Activated CD4-positive, alpha-beta T cell treated with anti-CD3 and anti-CD28 coated beads, Interleukin-2, amount 10 ng/mL, durations not matched to agents 7 days and 5 days (primary cell): ENCODE results near the gene NRL. TPM values are rescaled to one million over a fixed set of nuclear protein-coding genes. Genes with fewer than 3 reads are reported as not detected.
"Not testable (repeated sequence)": the region's sequence is repeated elsewhere in the genome, so short reads cannot be mapped to it uniquely, and the experiment has no call there.

Experiments
- CTCF ChIA-PET: fragments of 350-600 bp; sonication (Branson Sonifier 250); formaldehyde crosslinking; loops from one replicate; lab custom pipeline; 2021; ENCODE audit warnings: antibody characterized with exemption; lab: Charles Lee
- POLR2A ChIA-PET: fragments of 350-600 bp; sonication (Branson Sonifier 250); formaldehyde crosslinking; loops from one replicate; lab custom pipeline; 2021; ENCODE audit warnings: antibody characterized with exemption; lab: Charles Lee
- DNase-seq: peaks from one replicate; pipeline ENCODE4 v3.0.0-alpha.2; 2020
- H3K27ac Mint-ChIP-seq: one replicate; pipeline ENCODE4 v1.8.0; 2021; ENCODE audit warnings: mild to moderate bottlenecking, moderate library complexity, mixed read lengths
- H3K27me3 Mint-ChIP-seq: one replicate; pipeline ENCODE4 v1.8.0; 2021; ENCODE audit warnings: mixed read lengths
- H3K36me3 Mint-ChIP-seq: one replicate; pipeline ENCODE4 v1.8.0; 2021; ENCODE audit warnings: low read depth, mixed read lengths
- H3K4me1 Mint-ChIP-seq: one replicate; pipeline ENCODE4 v1.8.0; 2021; ENCODE audit warnings: mixed read lengths
- H3K4me3 Mint-ChIP-seq: one replicate; pipeline ENCODE4 v1.8.0; 2021; ENCODE audit warnings: mild to moderate bottlenecking, moderate library complexity, mixed read lengths
- H3K9me3 Mint-ChIP-seq: one replicate; pipeline ENCODE4 v1.8.0; 2021; ENCODE audit warnings: mixed read lengths
- total RNA-seq, 2 experiments: library from RNA; stranded (reverse); gene quantifications; one replicate each; pipeline ENCODE4 v1.2.3, GENCODE V29; 2021

NRL gene
- total RNA-seq, 2 experiments from 2014 or later = 3.1 to 3.3 TPM

DNA sequence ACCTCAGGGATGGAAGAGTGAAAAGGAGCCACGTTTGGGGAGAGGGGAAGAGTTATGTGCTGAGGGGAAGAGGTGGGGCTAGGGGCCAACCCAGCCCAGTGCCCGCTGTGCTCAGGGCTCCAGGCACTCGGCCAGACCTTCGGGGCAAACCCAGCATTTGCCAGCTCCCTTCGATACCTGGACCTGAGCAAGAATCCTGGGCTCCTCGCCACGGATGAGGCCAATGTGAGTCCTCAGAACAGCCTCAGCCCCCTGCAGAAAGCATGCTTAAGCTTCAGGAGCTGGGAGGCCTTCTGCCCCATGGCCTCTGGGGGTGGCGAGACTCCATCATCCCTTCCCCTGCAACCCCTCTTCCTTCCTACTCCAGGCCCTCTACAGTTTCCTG is 58.0 kb downstream of the NRL start:
- no peaks in the 10 kb centered on the region for H3K36me3 Mint-ChIP-seq
- ChIA-PET CTCF (interaction anchor here (0.8 to 1.1 kb wide), 3 partner anchors 11 to 105 kb away, joined by 3 read pairs; partner anchors contain the start of gene IRF9), POLR2A (interaction anchor here (1.0 kb wide), 1 partner anchor 52 kb away, joined by 4 read pairs; no protein-coding TSS in a partner anchor)
- peaks cover 19% of the 10 kb centered on the region for H3K27me3 Mint-ChIP-seq
- no peaks in the 10 kb centered on the region for H3K9me3 Mint-ChIP-seq
- peaks cover 18% of the 10 kb centered on the region for H3K4me1 Mint-ChIP-seq
- DNase-seq = no peak
- H3K27ac Mint-ChIP-seq = no peak overlapping the region
- no peak overlapping the region for H3K4me3 Mint-ChIP-seq

DNA sequence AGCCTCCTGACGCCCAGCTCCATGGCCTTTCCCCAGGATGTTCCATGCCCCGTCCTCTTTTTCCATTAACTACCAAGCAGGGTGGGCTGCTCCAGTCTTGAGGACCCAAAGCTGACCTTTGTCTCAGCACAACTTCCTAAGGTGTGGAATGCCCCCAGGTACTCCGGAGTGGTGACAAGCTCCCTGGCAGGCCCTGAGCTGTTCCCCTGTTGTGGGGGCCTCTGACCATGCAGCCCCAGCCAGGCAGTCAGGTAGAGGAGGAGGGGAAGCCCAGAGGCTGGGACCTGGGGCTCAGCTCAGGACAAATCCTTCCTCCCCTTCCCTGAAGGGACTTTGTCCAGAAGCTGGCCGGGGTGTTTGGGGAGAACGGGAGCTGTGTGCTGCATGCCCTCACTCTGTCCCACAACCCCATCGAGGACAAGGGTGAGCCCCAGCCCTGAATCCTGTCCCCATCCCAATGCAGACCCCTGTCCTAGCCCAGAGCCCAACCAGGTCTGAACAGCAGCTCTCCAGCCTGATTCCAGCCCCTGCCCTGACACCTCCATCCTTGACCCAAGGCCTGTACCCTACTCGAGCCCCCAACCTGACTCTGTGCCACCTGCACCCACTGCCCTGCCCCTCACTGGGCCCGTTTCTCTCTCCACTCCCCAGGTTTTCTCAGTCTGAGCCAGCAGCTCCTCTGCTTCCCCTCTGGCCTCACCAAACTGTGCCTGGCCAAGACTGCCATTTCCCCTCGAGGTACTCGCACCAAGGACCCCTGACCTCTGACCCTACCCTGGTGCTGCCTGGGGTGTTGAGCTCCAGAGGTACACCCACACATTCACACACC is 58.6 kb downstream of the NRL start:
- H3K4me1 Mint-ChIP-seq = peaks cover 21% of the 10 kb centered on the region
- POLR2A ChIA-PET = interaction anchor here (0.6 kb wide), 1 partner anchor 70 kb away, joined by 3 read pairs; no protein-coding TSS in a partner anchor

DNA sequence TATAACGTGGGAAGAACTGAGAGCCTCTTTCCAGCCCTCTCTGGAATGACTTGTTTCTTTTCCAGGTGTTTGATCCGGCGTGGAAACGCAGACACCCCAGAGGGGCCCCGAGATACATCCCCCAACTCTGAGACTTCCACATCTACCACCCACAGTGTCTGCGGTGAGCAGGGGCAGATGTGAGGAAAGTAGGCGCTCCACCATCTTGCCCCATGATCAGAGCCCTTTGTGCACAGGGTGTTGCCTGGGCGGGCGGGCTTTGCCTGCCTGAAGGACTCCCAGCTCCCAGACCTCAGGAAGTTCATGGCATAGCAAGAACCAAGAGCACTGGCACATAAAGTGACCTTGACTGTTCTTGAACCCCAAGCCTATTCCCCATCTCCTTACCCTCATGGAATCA is 60.1 kb downstream of the NRL start:
- no peaks in the 10 kb centered on the region for H3K9me3 Mint-ChIP-seq

More for the DNA sequence above, 58.6 kb downstream of the NRL start:
- CTCF ChIA-PET = interaction anchor here (0.6 to 1.1 kb wide), 3 partner anchors 12 to 277 kb away, joined by 3 read pairs; partner anchors contain the start of gene IRF9
- H3K9me3 Mint-ChIP-seq = no peaks in the 10 kb centered on the region
- no peak overlapping the region for H3K4me3 Mint-ChIP-seq
- no peak overlapping the region for H3K27ac Mint-ChIP-seq
- H3K27me3 Mint-ChIP-seq = peaks cover 21% of the 10 kb centered on the region
- H3K36me3 Mint-ChIP-seq = no peaks in the 10 kb centered on the region
- no peak for DNase-seq

DNA sequence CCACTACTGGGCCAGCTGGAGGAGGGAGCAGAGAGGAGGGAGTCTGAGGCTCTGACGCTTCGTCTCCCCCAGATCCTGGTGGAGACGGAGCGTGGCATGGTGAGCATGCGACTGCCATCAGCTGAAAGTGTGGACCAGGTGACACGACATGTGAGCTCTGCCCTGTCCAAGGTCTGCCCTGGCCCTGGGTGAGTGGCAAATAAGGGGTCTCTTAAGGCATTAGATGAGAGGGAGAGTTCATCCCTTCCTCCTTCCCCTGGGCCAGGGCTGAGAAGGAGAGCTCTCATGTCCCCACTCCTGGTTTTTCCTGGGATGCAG is 60.5 kb downstream of the NRL start:
- CTCF ChIA-PET = interaction anchor here (1.1 to 1.6 kb wide), 3 partner anchors 11 to 107 kb away, joined by 3 to 5 read pairs (median 4); partner anchors contain the start of genes CPNE6 and IRF9

More for the DNA sequence above, 60.1 kb downstream of the NRL start:
- DNase-seq = no peak
- CTCF ChIA-PET = interaction anchor here (1.1 to 1.6 kb wide), 3 partner anchors 11 to 106 kb away, joined by 3 to 5 read pairs (median 4); partner anchors contain the start of genes CPNE6 and IRF9
- POLR2A ChIA-PET = no interaction called here
- no peak overlapping the region for H3K27ac Mint-ChIP-seq
- no peaks in the 10 kb centered on the region for H3K36me3 Mint-ChIP-seq
- H3K27me3 Mint-ChIP-seq = peaks cover 31% of the 10 kb centered on the region
- H3K4me1 Mint-ChIP-seq = peaks cover 23% of the 10 kb centered on the region
- no peak overlapping the region for H3K4me3 Mint-ChIP-seq

DNA sequence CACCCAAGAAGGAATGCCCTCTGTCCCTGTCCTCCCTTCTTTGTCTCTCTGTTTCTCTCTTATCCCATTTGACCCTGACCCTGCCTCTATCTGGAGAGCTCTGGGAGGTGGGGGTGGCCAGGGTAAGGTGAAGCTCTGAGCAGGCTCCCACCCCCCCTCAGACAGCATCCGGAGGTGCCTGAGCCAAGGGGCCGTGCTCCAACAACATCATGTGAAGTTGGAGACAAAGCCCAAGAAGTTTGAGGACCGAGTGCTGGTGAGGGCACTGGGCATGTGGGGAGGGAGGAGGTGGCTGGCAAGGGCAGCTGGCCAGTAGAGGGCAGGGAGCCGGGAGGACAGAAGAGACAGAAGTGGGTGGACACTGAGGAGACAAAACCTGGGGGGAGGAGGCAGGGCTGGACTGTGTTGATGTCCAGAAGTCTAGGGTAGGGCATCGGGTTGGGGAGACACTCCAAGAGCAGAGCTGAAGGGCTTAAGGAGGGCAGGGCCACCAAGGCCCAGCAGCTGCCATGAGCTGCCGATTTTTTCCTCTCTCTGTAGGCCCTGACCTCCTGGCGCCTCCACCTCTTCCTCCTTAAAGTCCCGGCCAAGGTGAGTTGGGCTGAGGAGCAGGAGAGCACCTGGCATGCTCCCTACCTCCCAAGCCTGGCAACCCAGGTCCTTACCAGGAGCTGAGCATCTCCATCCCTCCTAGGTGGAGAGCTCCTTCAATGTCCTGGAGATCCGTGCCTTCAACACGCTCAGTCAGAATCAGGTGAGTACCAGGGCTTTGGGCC is 61.0 kb downstream of the NRL start:
- no peak overlapping the region for H3K27ac Mint-ChIP-seq
- CTCF ChIA-PET = interaction anchor here (1.1 to 1.6 kb wide), 3 partner anchors 10 to 107 kb away, joined by 3 to 5 read pairs (median 4); partner anchors contain the start of genes CPNE6 and IRF9
- H3K4me3 Mint-ChIP-seq = peak overlapping the region; percentile 62
- POLR2A ChIA-PET = no interaction called here
- no peaks in the 10 kb centered on the region for H3K9me3 Mint-ChIP-seq
- no peak for DNase-seq
- peaks cover 33% of the 10 kb centered on the region for H3K27me3 Mint-ChIP-seq
- peaks cover 23% of the 10 kb centered on the region for H3K4me1 Mint-ChIP-seq
- no peaks in the 10 kb centered on the region for H3K36me3 Mint-ChIP-seq

More for the DNA sequence above, 60.5 kb downstream of the NRL start:
- no peaks in the 10 kb centered on the region for H3K36me3 Mint-ChIP-seq
- H3K27me3 Mint-ChIP-seq = peaks cover 31% of the 10 kb centered on the region
- H3K9me3 Mint-ChIP-seq = no peaks in the 10 kb centered on the region
- no peak for DNase-seq
- POLR2A ChIA-PET = no interaction called here
- no peak overlapping the region for H3K27ac Mint-ChIP-seq
- peaks cover 23% of the 10 kb centered on the region for H3K4me1 Mint-ChIP-seq
- no peak overlapping the region for H3K4me3 Mint-ChIP-seq

DNA sequence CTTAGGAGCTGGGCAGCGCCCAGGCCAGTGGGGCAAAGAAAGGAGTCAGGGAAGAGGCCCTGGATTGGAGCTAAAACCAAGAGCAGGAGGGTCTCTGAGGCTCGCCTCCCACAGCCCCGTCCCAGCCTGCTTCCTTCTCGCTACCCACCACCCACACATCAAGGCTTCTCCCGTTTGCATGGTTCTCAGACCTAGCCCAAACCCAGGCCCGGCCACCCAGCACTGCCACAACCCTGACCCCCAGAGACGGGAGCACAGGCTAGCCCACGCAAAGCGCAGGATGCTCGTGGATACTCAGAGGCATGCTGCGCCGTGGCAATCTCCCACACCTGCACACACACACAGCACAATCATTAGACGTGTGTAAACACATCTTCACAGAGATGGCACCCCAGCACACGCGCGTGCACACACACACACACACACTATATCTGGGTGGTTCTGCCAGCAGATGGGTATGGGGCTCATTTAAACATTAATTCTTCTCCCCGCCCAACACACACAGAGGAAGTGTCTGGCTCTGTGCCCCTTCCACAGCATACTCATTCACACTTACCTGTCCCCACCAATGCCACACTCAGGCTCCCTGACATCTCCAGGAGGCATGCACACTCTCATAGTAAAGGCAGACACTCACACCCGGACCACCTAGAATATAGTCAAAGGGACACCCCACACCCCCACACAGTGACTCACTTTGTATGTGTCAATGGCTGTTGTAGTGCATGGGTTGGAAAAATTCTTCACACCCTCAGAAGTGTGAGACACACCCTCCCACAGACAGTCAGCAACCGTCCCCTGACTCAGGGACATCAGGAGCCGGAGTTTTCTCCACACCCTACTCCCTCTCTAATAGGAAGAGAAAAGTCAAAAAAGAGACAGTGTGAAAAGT is 61.8 kb downstream of the NRL start:
- no peaks in the 10 kb centered on the region for H3K9me3 Mint-ChIP-seq
- H3K27me3 Mint-ChIP-seq = peaks cover 36% of the 10 kb centered on the region
- ChIA-PET POLR2A (interaction anchor here (0.6 kb wide), 1 partner anchor 54 kb away, joined by 4 read pairs; no protein-coding TSS in a partner anchor), CTCF (interaction anchor here (1.0 to 1.9 kb wide), 5 partner anchors 18 to 85 kb away, joined by 3 to 5 read pairs (median 4); partner anchors contain the start of gene CPNE6)
- H3K4me1 Mint-ChIP-seq = peaks cover 21% of the 10 kb centered on the region
- DNase-seq = no peak
- peak overlapping the region; percentile 20 for H3K27ac Mint-ChIP-seq
- peak overlapping the region; percentile 62 for H3K4me3 Mint-ChIP-seq
- H3K36me3 Mint-ChIP-seq = no peaks in the 10 kb centered on the region

DNA sequence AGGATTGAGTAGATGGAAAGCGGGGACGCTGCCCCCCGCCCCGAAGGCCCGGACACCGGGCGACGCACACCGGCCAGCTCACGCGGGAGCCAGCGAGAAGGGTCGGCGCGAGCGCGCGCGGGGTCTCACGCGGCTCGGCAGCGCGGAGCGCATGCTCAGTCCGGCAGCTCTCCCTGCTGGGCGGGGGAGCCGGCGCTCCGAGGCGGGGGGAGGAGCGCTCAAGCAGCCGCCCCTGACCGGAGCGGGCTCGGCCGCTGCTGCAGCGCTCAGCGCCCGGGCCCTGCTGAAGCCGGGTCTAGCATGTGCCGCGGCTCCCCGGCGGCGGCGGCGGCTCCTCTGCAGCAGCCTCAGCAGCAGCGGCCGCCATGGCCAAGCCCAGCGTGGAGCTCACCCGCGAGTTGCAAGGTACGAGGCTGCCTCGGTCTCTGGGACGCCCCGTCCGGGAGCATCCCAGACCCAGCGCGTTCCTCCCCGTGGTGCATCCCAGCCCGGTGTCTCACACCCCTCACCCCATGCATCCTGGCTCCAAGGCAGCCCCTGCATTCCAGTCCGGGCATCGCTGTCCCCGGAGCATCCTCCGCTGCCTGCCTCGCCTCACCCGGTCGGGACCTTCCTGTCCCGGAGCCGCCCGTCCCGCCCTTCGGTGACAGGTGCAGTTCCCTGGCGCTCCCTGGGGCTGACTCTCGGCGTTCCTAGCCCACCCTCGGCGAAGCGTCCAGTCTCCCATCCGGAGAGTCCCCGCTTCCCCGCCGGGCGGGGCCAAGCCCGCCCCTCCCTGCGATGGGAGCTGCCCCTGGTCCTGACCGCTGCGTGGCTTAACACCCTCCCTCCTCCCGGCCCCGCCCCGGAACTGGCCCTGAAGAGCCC is 62.7 kb downstream of the NRL start, which contains the start of gene CARMIL3:
CARMIL3 (plus strand) TSS at position 221 of the 867 bp plus-strand sequence; CDS start at position 366, 145 bp downstream.
- ChIA-PET CTCF (interaction anchor here (0.7 to 1.9 kb wide), 9 partner anchors 10 to 109 kb away, joined by 3 to 5 read pairs (median 4); partner anchors contain the start of genes CPNE6 and IRF9), POLR2A (interaction anchor here (0.6 kb wide), 2 partner anchors 9 to 55 kb away, joined by 3 to 4 read pairs; no protein-coding TSS in a partner anchor)
- peak; percentile 63 for DNase-seq
- Mint-ChIP-seq H3K9me3 (no peaks in the 10 kb centered on the region), H3K27ac (peak within 1 kb of the TSS; percentile 82), H3K4me1 (peaks cover 21% of the 10 kb centered on the region), H3K4me3 (peak within 1 kb of the TSS; percentile 73), H3K36me3 (no peaks in the 10 kb centered on the region), H3K27me3 (peaks cover 37% of the 10 kb centered on the region)

DNA sequence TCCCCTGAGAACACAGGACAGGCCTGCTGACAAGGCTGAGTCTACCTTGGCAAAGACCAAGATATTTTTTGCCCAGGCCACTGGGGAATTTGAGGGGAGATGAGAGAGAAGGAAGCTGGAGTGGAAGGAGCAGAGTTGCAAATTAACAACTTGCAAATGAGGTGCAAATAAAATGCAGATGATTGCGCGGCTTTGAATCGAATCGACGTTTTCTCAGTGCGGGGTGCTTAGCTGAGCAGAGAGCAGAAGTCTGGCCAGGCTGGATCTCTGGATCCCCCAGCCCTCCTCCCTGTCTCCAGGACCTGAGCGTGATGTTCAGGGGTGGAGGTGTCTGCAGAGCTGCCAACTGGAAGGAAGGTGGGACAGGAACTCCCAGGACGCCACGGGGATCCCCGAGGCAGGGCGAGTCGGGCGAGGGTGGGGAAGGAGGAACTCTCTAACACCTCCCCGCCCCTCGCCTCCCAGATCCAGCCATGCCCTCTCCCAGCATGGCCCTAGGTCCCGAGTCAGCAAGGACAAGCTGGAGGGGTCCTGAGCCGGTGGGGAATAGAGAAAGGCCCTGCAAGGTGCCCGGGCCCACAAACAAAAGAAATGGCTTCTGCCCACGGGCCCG is 63.5 kb downstream of the NRL start:
- Mint-ChIP-seq H3K4me3 (peak overlapping the region; percentile 73), H3K27ac (peak overlapping the region; percentile 82), H3K9me3 (no peaks in the 10 kb centered on the region), H3K27me3 (peaks cover 40% of the 10 kb centered on the region), H3K4me1 (peaks cover 21% of the 10 kb centered on the region), H3K36me3 (no peaks in the 10 kb centered on the region)
- no peak for DNase-seq
- POLR2A ChIA-PET = interaction anchor here (0.6 kb wide), 1 partner anchor 9 kb away, joined by 3 read pairs; no protein-coding TSS in a partner anchor
- CTCF ChIA-PET = interaction anchor here (0.7 to 1.9 kb wide), 8 partner anchors 10 to 110 kb away, joined by 3 to 5 read pairs (median 4); partner anchors contain the start of genes CPNE6, IRF9 and PCK2

DNA sequence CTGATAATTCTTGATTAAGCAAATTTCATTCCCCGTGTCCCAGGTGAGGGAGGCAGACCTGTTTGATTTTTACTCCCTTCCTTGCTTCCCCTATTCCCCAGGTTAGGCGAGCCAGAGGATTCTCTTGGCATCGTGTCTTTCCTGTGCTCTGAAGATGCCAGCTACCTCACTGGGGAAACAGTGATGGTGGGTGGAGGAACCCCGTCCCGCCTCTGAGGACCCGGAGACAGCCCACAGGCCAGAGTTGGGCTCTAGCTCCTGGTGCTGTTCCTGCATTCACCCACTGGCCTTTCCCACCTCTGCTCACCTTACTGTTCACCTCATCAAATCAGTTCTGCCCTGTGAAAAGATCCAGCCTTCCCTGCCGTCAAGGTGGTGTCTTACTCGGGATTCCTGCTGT is 64.0 kb downstream of the NRL start:
- H3K4me3 Mint-ChIP-seq = peak overlapping the region; percentile 73
- H3K27ac Mint-ChIP-seq, H3K9me3 Mint-ChIP-seq, DNase-seq, POLR2A ChIA-PET, H3K36me3 Mint-ChIP-seq: not testable (repeated sequence)
- peaks cover 21% of the 10 kb centered on the region for H3K4me1 Mint-ChIP-seq
- H3K27me3 Mint-ChIP-seq = peaks cover 41% of the 10 kb centered on the region
- CTCF ChIA-PET = interaction anchor here (0.8 to 1.1 kb wide), 2 partner anchors 44 to 58 kb away, joined by 3 read pairs; partner anchors contain the start of gene PCK2

DNA sequence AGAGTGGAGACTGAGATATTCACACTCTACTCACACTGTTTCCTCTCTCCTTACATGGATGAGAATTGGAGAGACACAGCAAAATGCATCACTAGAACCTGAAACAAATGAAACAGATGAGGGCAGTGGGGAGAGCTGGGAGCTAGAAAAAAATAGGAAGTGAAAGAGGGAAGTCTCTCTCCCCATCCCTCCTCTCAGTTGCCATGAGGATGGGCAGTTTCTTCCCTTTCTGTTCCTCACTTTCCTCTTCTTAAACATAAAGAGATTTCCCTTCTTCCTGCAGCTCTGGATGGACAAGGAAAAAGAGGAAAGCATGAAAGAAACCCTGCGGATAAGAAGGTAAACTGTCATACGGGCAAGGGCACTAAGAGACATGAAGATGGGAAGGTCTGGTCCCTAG is 65.7 kb downstream of the NRL start:
- H3K27ac Mint-ChIP-seq, POLR2A ChIA-PET, H3K4me3 Mint-ChIP-seq, CTCF ChIA-PET, H3K9me3 Mint-ChIP-seq, DNase-seq, H3K36me3 Mint-ChIP-seq: not testable (repeated sequence)
- peaks cover 42% of the 10 kb centered on the region for H3K27me3 Mint-ChIP-seq
- H3K4me1 Mint-ChIP-seq = peaks cover 21% of the 10 kb centered on the region
